Globus pallidus (tissue), 1 donor: ENCODE measurements around the gene LUM.

Source experiments
- DNase-seq: peaks from one replicate; pipeline ENCODE4 v3.0.0-alpha.2; 2015; ENCODE audit warnings: low spot score

The LUM gene

DNA sequence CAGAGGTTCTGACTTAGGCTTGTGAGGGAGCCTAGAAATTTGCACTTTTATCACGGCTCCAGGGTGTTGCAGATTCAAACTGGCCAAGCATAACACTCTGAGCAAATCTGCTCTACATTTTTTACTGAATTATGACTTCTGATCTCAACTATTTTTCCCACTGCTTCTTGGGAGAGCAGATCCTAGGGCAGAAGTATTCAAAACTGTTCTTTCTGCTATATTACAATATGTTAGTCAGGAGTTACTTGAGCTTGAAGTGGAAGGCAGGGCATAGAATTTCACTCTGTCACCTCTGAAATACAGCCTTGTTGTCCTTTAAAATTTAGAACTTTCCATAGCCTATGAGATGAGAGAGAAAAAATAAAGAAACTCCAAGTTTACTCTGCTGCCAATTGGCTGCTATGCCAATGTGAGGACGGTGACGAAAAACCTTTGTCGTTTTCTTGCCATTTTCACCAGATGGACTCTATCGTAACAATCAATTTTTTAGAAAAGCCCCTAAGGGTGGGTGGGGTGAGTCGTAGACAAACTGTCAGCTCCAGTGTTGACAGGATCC, 37.1 kb downstream of the LUM start:
- no peak for DNase-seq

DNA sequence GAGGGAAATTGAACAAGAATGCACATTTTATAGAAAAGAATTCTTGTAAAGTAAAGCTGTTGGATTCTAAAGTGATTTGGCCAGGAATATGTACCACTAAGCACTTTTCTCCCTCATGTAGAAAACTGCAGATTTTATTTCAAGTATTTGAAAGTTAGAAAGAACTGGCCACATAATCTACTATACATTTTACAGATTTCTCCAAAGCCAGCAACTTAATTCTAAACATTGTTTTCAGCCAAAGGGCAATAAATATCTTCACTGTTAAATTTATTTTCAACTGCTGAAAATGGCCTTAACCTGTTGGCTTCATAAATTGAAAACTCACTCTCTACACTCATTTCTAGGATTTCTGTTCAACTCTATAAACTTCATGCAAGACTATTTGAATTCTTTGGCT, 37.9 kb downstream of the LUM start:
- no peak for DNase-seq

DNA sequence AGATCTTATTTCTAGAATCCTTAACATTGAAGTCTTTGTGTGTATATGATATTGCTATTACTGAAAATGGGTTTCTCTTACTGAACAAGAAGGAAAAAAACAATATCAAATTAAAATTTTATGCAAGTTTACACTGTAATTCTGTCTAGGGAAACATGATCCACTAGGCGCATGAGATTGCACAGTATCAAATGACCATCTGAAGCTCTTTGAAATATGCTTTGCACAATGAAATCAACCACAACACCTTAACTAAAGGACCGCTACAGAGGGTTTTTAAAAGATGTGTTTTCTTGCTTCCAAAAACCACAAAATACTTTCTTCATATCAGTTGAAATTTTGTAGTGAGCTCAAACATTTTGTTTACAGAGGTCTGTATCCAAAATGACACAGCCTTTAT, 38.4 kb downstream of the LUM start:
- no peak for DNase-seq

DNA sequence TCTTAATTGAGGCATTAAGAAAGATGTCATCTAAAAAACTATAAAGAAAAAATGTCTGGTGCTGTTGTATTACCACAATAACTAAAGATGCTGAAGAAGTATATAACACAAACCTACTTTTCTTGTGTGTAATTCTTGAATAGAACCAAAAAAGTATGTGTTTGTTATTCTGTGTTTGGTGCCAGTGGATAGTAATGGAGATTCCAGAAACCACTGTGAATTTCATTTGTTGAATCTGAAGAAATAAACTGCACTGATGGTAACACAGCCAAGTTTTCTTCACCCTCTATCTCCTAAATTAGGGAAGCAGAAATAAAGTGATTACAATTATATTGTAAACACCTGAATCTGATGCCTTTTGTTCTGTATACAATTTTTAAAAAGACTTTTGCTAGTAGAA, 40.4 kb downstream of the LUM start:
- DNase-seq = no peak

DNA sequence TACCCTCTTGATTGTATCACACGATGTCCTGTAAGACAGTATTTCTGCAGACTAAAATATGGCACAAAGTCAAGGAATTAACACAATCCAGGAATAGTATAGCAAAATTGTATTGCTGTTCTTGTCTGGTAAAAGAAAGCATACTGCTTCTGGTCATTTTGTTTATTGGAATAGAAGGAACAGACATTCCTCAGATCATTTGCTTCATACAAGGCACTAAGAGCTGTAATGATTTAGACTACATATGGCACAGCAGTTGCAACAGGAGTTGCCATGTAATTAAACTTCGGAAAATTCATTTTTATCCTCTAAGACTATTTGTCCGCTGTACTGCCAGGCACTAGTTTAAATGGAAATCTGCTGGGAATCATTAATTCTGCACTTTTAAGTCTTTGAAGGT, 45.9 kb downstream of the LUM start:
- no peak for DNase-seq

DNA sequence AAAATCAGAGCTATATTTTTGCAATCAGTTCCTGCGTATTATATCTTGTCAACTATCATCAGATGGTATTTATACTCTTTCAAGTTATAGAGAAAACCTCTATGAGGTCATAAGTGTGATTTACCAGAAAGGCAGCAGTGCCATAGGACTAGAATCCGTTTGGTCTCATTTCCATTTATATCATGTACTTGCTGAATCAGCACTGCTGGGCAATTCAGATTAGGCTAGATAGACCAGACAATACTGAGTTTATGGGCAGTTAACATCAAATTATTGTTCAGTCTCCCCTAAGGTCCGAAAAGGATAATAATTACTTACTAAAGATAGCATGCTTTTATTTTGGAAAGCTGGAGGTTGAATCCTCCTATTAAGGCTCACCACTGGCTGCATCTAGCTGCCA, 46.7 kb downstream of the LUM start:
- DNase-seq = no peak

DNA sequence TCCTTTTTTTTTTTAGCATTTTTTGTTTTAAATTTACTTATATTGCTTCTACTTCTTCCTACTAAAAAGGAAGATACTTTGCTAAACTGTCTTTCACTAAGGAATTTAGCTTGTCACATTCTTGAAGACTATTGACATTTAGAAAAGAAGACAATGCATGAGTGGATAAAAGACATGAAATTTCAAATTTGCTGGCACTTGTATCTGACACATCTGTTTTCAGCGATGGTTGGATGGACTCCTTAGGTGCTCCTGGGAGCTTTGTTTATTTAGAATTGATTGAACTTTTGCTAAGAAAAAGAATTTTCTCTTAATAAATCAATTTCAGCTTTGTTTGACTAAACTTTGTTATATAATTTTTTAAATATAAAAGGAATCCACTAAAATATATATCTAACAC, 50.2 kb downstream of the LUM start:
- no peak for DNase-seq

DNA sequence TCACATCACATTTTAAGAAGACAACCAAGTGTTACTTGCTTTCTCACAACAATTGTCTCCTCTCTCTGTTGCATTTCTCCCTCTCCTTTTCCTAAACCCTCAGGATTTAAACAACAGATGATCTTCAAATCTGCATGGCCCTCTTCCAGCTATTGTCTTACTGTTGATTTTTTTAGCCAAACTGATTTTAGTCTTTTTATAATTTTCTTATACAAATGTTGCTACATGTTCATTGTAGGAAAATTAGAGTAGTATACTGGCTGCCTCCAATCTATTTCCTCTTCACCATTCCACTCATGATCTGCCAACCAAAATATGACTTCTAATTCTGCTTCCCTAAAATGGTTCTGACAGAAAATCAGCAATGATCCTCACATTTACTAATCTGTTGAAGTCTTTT, 52.1 kb downstream of the LUM start:
- DNase-seq = no peak

DNA sequence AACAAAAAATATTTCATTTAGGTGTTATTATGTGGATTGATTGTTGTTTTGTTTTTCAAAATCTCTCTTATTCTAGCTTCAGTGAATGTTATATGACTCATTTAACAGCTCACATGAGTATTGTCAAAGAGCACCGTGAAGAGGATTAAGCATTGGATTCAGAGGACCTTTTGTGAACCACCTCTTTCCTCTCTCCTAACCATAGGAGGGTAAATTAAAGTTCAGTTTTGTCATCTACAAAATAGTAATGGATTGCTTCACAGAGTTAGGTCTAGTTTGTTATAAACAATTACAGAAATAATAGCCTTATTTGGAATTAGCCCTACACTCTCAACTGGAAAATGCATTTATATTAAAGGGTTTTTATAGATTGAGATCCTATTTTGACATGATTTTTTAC, 52.5 kb downstream of the LUM start:
- no peak for DNase-seq

DNA sequence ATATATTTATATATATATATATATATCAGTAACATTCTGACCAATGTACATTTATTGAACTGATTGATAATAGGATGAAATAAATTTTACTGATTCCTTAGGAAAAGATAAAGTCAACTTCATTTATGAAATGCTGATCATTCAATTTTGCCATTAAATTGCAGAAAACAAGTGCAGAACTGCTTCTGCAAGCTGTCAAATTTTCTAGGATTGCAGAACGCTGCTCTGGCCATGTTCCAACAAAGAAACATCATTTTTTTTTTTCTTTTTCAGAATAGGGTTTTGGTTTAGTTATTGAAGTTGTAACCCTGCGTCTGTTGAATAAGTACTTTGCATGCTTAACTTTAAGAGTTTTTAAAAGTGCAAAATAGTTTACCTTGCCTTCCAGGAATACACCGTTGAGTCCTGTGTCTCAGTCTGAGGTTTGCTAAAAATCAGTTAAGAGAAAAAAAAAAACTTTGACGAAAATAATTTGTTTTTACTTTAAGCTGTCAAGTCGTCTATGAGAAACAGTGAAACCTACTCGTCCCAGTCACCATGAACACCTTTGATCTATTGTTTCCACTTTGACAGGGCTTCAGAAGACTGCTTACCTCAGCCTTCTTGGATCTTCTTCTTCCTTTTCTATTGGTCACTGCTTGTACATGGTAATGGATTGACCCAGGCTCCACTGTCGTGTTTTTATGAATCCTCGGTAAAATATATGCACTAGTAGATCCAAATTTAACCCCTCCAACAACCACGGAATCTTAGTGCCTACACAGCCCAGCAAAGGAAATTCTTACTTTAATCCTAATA, 53.7 kb downstream of the LUM start, which contains the start of gene KERA:
TSS of gene KERA (minus strand) at position 657 of the 798 bp plus-strand sequence. CDS start 1,743 bp downstream, outside the sequence.
- no peak for DNase-seq

DNA sequence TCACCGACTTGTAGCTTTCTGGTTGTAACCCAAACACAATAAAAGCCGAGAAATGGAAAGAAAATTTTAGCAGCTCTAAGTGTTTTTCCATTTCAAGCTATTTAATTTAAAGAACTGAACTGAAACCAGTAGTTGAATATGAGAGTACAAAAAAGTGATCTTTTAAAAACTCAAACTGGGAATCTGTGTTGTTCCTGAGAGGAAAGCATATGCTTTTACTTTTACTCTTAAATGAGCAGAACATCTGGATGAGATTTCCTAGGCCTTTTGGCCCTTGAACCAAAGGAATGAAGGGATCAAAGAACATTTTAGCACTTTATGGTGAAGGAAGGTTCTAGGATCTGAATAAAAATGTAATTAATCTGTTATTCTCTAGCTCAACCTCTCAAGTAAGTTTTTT, 54.8 kb downstream of the LUM start:
- no peak for DNase-seq

DNA sequence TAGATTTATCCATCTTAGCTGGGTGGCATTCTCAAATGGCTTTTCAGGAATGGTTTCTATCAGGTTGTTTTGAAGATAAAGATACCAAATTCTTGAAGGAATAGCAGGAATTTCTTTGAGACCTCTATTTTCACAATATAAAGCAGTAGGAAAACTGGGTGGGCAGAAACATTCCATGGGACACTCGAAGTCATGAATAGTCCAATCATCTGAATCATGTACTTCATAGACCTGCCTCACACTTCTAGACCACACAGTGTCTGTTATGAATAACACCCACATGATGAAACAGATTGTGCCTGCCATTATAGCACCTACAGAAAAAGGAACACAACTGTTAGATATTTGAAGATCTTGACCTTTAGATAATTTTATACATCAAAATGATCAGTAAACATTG, 55.3 kb downstream of the LUM start:
- DNase-seq = no peak

DNA sequence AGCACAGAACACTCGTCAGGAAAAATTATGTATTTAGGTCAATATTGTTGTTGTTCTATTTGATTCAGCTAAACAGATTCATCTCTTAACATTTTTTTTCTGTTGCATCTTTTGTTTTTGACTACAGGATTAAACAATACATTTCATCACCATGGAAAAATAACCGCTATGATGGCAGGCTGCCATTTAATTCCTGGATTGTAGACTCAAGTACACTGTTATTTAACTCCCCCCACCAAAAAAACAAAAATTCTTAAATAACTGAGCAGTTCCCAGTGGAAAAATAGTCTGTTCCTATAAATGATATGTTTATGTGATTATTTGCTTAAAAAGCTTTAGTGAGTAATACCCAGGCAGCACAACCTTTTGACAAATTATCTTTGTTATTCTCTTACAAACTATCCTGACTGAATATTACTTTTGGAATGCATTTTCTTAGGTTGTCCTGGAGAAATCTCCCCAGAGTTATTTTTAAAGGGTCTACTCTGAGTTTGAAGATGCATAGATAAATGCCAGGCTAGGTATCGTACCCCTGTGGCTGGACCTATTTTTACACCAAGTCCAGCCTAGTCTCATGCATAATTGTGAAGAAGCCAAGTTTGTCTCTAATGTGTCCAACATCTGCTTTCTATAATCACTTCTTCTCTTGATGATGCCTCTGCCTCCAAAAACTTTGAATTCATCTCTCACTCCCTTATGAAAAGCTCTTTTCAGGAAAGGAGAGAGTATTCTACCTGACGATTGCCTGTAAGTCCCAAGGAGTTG, 57.2 kb downstream of the LUM start:
- no peak for DNase-seq
